H1 (cell line): ENCODE data around the gene INPPL1. TPM values are rescaled to one million over a fixed set of nuclear protein-coding genes. Genes with fewer than 3 reads are reported as not detected.

Experiments used
- CTCF ChIA-PET: fragments of 300-600 bp; sonication (Branson Sonifier 250); formaldehyde crosslinking; loops from one replicate; lab custom pipeline; 2021; ENCODE audit not compliant: partially characterized antibody; lab: Charles Lee
- POLR2A ChIA-PET: fragments of 300-600 bp; sonication (Branson Sonifier 250); formaldehyde crosslinking; loops from one replicate; lab custom pipeline; 2021; ENCODE audit warnings: inconsistent platforms; ENCODE audit not compliant: partially characterized antibody; lab: Charles Lee
- DNase-seq, 2 experiments: peaks; one replicate each; pipeline versions ENCODE4 v3.0.0 to v3.0.0-alpha.2; 2010 to 2022; ENCODE audit warnings: low spot score in 2 of 2, low read depth in 1 of 2, mixed read lengths in 1 of 2
- FAIRE-seq: peaks from 2 replicates; lab custom pipeline; 2011; peaks lifted over from hg19 to GRCh38; lab: Jason Lieb, UNC
- H2AFZ ChIP-seq: 2 replicates; pipeline ENCODE4 v1.8.1; 2012; ENCODE audit warnings: low read length, inconsistent platforms
- H2AK5ac ChIP-seq: 2 replicates; pipeline ENCODE4 v1.6.1; 2013; ENCODE audit warnings: low read depth, low read length
- H2BK120ac ChIP-seq: replicated peaks from 2 replicates; pipeline ENCODE3; 2013; ENCODE audit warnings: low read depth, low read length, inconsistent platforms
- H2BK12ac ChIP-seq: 2 replicates; pipeline ENCODE4 v1.6.1; 2013; ENCODE audit warnings: low read depth, low read length
- H2BK15ac ChIP-seq: 2 replicates; pipeline ENCODE4 v1.6.1; 2013; ENCODE audit warnings: low read length
- H2BK20ac ChIP-seq: 2 replicates; pipeline ENCODE4 v1.6.1; 2013; ENCODE audit warnings: low read length
- H2BK5ac ChIP-seq: 2 replicates; pipeline ENCODE4 v1.6.1; 2013; ENCODE audit warnings: low read depth, low read length
- H3K14ac ChIP-seq: 2 replicates; pipeline ENCODE4 v1.6.1; 2013; ENCODE audit warnings: inconsistent platforms; ENCODE audit not compliant: insufficient read length
- H3K18ac ChIP-seq: 2 replicates; pipeline ENCODE4 v1.6.1; 2013; ENCODE audit warnings: low read length; ENCODE audit errors: extremely low read depth
- H3K23ac ChIP-seq: 2 replicates; pipeline ENCODE4 v1.6.1; 2013; ENCODE audit warnings: inconsistent platforms; ENCODE audit not compliant: insufficient read length
- H3K23me2 ChIP-seq: 2 replicates; pipeline ENCODE4 v1.6.1; 2013; ENCODE audit warnings: low read depth, low read length
- H3K27ac ChIP-seq: 2 replicates; pipeline ENCODE4 v1.6.1; 2011; ENCODE audit warnings: low read depth, low read length, inconsistent platforms
- H3K27me3 ChIP-seq, 4 experiments: replicated peaks in 1 of 4; 1 replicate in 1 of 4; 2 replicates in 3 of 4; pipeline versions ENCODE4 v1.6.1 to v1.8.1; 2011 to 2013; ENCODE audit warnings: low read length in 3 of 4, mild to moderate bottlenecking in 3 of 4, inconsistent platforms in 2 of 4, mixed read lengths in 2 of 4, moderate library complexity in 1 of 4; ENCODE audit not compliant: control insufficient read depth in 3 of 4, insufficient read depth in 3 of 4; ENCODE audit errors: extremely low read depth in 1 of 4
- H3K36me3 ChIP-seq, 4 experiments: 2 replicates each; pipeline versions ENCODE4 v1.6.1 to v1.8.1; 2011 to 2013; ENCODE audit warnings: mild to moderate bottlenecking in 4 of 4, low read length in 3 of 4, moderate library complexity in 2 of 4, control low read depth in 1 of 4, inconsistent platforms in 1 of 4; ENCODE audit not compliant: insufficient read depth in 4 of 4, control insufficient read depth in 2 of 4
- H3K4ac ChIP-seq: replicated peaks from 2 replicates; pipeline ENCODE3; 2013; ENCODE audit warnings: low read length, low read depth, mixed read lengths, inconsistent platforms; ENCODE audit not compliant: insufficient read length
- H3K4me1 ChIP-seq, 4 experiments: replicated peaks in 1 of 4; 1 replicate in 1 of 4; 2 replicates in 3 of 4; pipeline versions ENCODE4 v1.6.1 to v1.8.1; 2011 to 2013; ENCODE audit warnings: low read length in 3 of 4, inconsistent platforms in 2 of 4, mixed read lengths in 1 of 4; ENCODE audit not compliant: insufficient read depth in 4 of 4, control insufficient read depth in 3 of 4
- H3K4me2 ChIP-seq, 2 experiments: 2 replicates each; pipeline versions ENCODE4 v1.6.1 to v1.8.1; 2011 to 2013; ENCODE audit warnings: low read depth in 2 of 2, low read length in 2 of 2, control low read depth in 1 of 2, inconsistent platforms in 1 of 2, mild to moderate bottlenecking in 1 of 2; ENCODE audit not compliant: insufficient read depth in 1 of 2
- H3K4me3 ChIP-seq, 4 experiments: fragments of 200-600, 300-600 bp in 1 of 4; sonication (generic), shearing (Covaris generic), sonication (Bioruptor Twin) in 1 of 4; 2 replicates each; pipeline versions ENCODE4 v1.5.1 to v1.8.1; 2011 to 2016; ENCODE audit warnings: low read length in 4 of 4, low read depth in 3 of 4, control low read depth in 2 of 4, inconsistent platforms in 2 of 4, mild to moderate bottlenecking in 2 of 4, mixed read lengths in 1 of 4, moderate library complexity in 1 of 4; ENCODE audit not compliant: insufficient read depth in 2 of 4; ENCODE audit errors: extremely low read depth in 1 of 4
- H3K56ac ChIP-seq: replicated peaks from 2 replicates; pipeline ENCODE3; 2013; ENCODE audit warnings: low read depth, mild to moderate bottlenecking, mixed read lengths, low read length, inconsistent platforms; ENCODE audit not compliant: insufficient read length
- H3K79me1 ChIP-seq: 2 replicates; pipeline ENCODE4 v1.6.1; 2013; ENCODE audit warnings: low read depth, low read length, control low read depth
- H3K79me2 ChIP-seq, 2 experiments: 2 replicates each; pipeline versions ENCODE4 v1.6.1 to v1.8.1; 2012 to 2013; ENCODE audit warnings: low read length in 2 of 2, mild to moderate bottlenecking in 2 of 2, inconsistent platforms in 1 of 2; ENCODE audit not compliant: insufficient read depth in 2 of 2, control insufficient read depth in 1 of 2
- H3K9ac ChIP-seq, 4 experiments: replicated peaks in 1 of 4; 1 replicate in 1 of 4; 2 replicates in 3 of 4; pipeline versions ENCODE4 v1.6.1 to v1.8.1; 2011 to 2013; ENCODE audit warnings: low read depth in 3 of 4, low read length in 3 of 4, control low read depth in 2 of 4, mild to moderate bottlenecking in 2 of 4, moderate library complexity in 2 of 4, inconsistent platforms in 1 of 4; ENCODE audit errors: extremely low read depth in 1 of 4
- H3K9me3 ChIP-seq, 2 experiments: 2 replicates each; pipeline versions ENCODE4 v1.6.1 to v1.8.1; 2012 to 2013; ENCODE audit warnings: mild to moderate bottlenecking in 2 of 2, moderate library complexity in 2 of 2, control low read depth in 1 of 2, inconsistent platforms in 1 of 2, low read depth in 1 of 2, low read length in 1 of 2, mixed read lengths in 1 of 2; ENCODE audit not compliant: insufficient read depth in 2 of 2
- H4K20me1 ChIP-seq, 2 experiments: replicated peaks in 1 of 2; 2 replicates each; pipeline versions ENCODE3 to v1.8.1; 2011 to 2013; ENCODE audit warnings: inconsistent platforms in 2 of 2, low read length in 2 of 2, mild to moderate bottlenecking in 1 of 2; ENCODE audit not compliant: insufficient read depth in 2 of 2, control insufficient read depth in 1 of 2
- H4K5ac ChIP-seq: 2 replicates; pipeline ENCODE4 v1.6.1; 2013; ENCODE audit warnings: low read length, low read depth, mixed read lengths, inconsistent platforms; ENCODE audit not compliant: insufficient read length
- H4K8ac ChIP-seq: 2 replicates; pipeline ENCODE4 v1.8.0; 2013; ENCODE audit warnings: mild to moderate bottlenecking, moderate library complexity, low read length, inconsistent platforms; ENCODE audit not compliant: insufficient read depth; ENCODE audit errors: extremely low read depth
- H4K91ac ChIP-seq: replicated peaks from 2 replicates; pipeline ENCODE3; 2013; ENCODE audit warnings: low read length, mixed read lengths, inconsistent platforms; ENCODE audit not compliant: insufficient read length
- CTBP2 ChIP-seq: IDR thresholded peaks from 2 replicates; pipeline ENCODE4 v1.7.0; 2011; ENCODE audit warnings: borderline replicate concordance, mild to moderate bottlenecking, moderate library complexity, mixed read lengths, low read length; ENCODE audit not compliant: insufficient read depth, insufficient read length
- E2F6 ChIP-seq: IDR thresholded peaks from 2 replicates; pipeline ENCODE4 v1.6.1; 2012; ENCODE audit warnings: inconsistent platforms
- HDAC2 ChIP-seq, 2 experiments: fragments of 300-600 bp in 1 of 2; sonication (generic) in 1 of 2; IDR thresholded peaks; 2 replicates each; pipeline ENCODE4 v1.6.1; 2011 to 2012; ENCODE audit warnings: low read depth in 2 of 2, low read length in 2 of 2, mild to moderate bottlenecking in 2 of 2, moderate library complexity in 2 of 2, borderline replicate concordance in 1 of 2, inconsistent platforms in 1 of 2
- POLR2AphosphoS5 ChIP-seq: IDR thresholded peaks from 2 replicates; pipeline ENCODE4 v1.6.1; 2011; ENCODE audit warnings: low read depth, low read length
- USF2 ChIP-seq: IDR thresholded peaks from 2 replicates; pipeline ENCODE4 v1.6.1; 2011; ENCODE audit warnings: low read length, improper control_type of control experiment
- WGBS, 2 experiments: shearing (Covaris generic) in 1 of 2; methylation state at CpG; one replicate each; pipeline versions ENCODE4 v1.1.6 to v1.1.7; 2013 to 2015; ENCODE audit warnings: low lambda C conversion rate in 2 of 2, mixed read lengths in 2 of 2, inconsistent platforms in 1 of 2, low coverage in 1 of 2, missing lambda C conversion rate in 1 of 2; ENCODE audit not compliant: insufficient replicate concordance in 2 of 2, insufficient coverage in 1 of 2, insufficient read length in 1 of 2; ENCODE audit errors: extremely low coverage in 1 of 2, missing lambda C conversion rate in 1 of 2; 5-methylcytosine and 5-hydroxymethylcytosine counted together
- polyA plus RNA-seq, 7 experiments: library from polyadenylated mRNA; depleted of rRNA in 3 of 7; stranded (reverse) in 5 of 7; unstranded in 2 of 7; fragments of >200 nt in 5 of 7; fragments of 200-250 nt in 2 of 7; gene quantifications; 1 replicate in 5 of 7; 2 replicates in 1 of 7; 4 replicates in 1 of 7; pipeline versions ENCODE4 v1.2.1 to v1.2.3, GENCODE V29; 2011 to 2013; ENCODE audit warnings: missing spikeins in 2 of 7, mixed read lengths in 2 of 7
- total RNA-seq: library from RNA; stranded (reverse); fragmentation: NEBNext Ultra II Directional; extraction: Animal tissue kit (Norgen Biotek cat#: 25700); gene quantifications from 2 replicates; pipeline ENCODE4 v1.2.1, GENCODE V29; 2021

Gene INPPL1
- total and polyA plus RNA-seq, 2 of the 8 experiments (the other 6 are each of a cell fraction or from before 2014, with no cell fraction given) = 54.5 to 79.5 TPM

- H3K23me2 ChIP-seq = peaks cover 13% of the 10 kb centered on the region; the same call in 1 of the 2 replicates
- H3K9me3 ChIP-seq = no peaks in the 10 kb centered on the region; a peak in 1 of 4 replicates
- H2BK12ac ChIP-seq = no peak overlapping the region
- peaks cover 3 to 29% (median 23%) of the 10 kb centered on the region in 4 experiments for H3K4me1 ChIP-seq
- WGBS, 2 experiments = 12% methylated on average over 13 of the region's 25 CpGs; no CpG with 5 or more reads in 1 of the 2 experiments
- H3K4me2 ChIP-seq = peak overlapping the region; percentile 87 to 90
- H3K27me3 ChIP-seq = peaks cover 45 to 59% (median 55%) of the 10 kb centered on the region in 4 experiments
- POLR2A ChIA-PET = interaction anchor here (0.6 to 7.7 kb wide), 4 partner anchors 14 to 232 kb away, joined by 3 to 160 read pairs (median 3); partner anchors contain the start of gene INPPL1
- no peak overlapping the region for H4K91ac ChIP-seq
- no peak overlapping the region for H2BK120ac ChIP-seq
- H3K23ac ChIP-seq = no peak overlapping the region
- no peak overlapping the region for H3K14ac ChIP-seq
- H2BK20ac ChIP-seq = no peak overlapping the region
- no peak overlapping the region for H2BK15ac ChIP-seq
- no peak overlapping the region for H3K56ac ChIP-seq
- no peaks in the 10 kb centered on the region for H3K79me2 ChIP-seq
- peak in 1 of 2 experiments; percentile 64 for DNase-seq
- H4K20me1 ChIP-seq = peaks cover 8 to 11% of the 10 kb centered on the region in 2 experiments
- H2AFZ ChIP-seq = no peak overlapping the region
- H3K18ac ChIP-seq = peak overlapping the region; percentile 71
- peak; percentile 24; the same call in 1 of the 2 replicates for TF ChIP-seq POLR2AphosphoS5
- no peak for TF ChIP-seq CTBP2
- TF ChIP-seq HDAC2 (IDR thresholded peaks at IDR 0.05; ENCODE audit: borderline replicate concordance in 1 of 2, low read depth in 2 of 2, low read length in 2 of 2) = no peak
- no peak for TF ChIP-seq E2F6
- TF ChIP-seq USF2 = no peak
- TF ChIP-seq, all 59 proteins: peak for 1
- CTCF ChIA-PET = interaction anchor here (1.2 to 2.4 kb wide), 2 partner anchors 56 to 191 kb away, joined by 7 to 20 read pairs; no protein-coding TSS in a partner anchor
- Histone ChIP-seq H2BK5ac (no peak overlapping the region), H2AK5ac (no peak overlapping the region), H3K36me3 (peaks cover 6 to 24% (median 15%) of the 10 kb centered on the region in 4 experiments; a peak in 6 of 8 replicates), H3K27ac (no peak overlapping the region), H3K4ac (no peak overlapping the region), H4K8ac (no peak overlapping the region), H3K79me1 (no peaks in the 10 kb centered on the region), H3K4me3 (peak overlapping the region; percentile 27 to 60 (median 38); a peak in 6 of 8 replicates), H4K5ac (no peak overlapping the region), H3K9ac (0 out of 7 replicates have a peak overlapping the region, but pooled peaks of 1 of the 4 experiments have one; percentile 6)
- FAIRE-seq = no peak
Measured at GRCh38 chr11:72239313-72239848, 14.8 kb downstream of the INPPL1 start.
